HG03457 (cell line): Measurements from ENCODE around the gene RALGAPA2.

Source experiments
- ATAC-seq: cut with Tn5 transposase; IDR thresholded peaks from one replicate; pipeline ENCODE4 v1.9.1; 2021; ENCODE audit warnings: moderate number of reproducible peaks; ENCODE audit not compliant: unreplicated experiment

RALGAPA2 gene

DNA sequence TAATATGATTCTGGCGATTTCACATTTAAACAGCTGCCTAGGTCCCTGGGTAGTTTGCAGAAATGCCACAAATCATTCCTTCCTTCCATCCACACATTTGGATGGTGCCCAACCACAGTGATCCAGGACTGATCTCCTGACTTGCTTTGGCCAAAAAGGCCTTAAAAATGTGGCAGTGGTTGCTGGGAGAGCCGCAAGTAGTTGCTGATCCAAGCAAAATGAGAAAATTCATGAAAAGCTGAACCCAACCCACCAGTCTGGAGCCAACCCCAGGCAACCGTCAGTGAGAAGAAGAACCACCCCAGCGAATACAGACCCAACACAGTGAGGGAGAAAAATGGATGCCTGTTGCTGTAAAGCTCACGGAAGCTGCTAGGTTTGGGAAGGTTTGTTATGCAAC, 25.1 kb downstream of the RALGAPA2 start:
- ATAC-seq, result no peak

DNA sequence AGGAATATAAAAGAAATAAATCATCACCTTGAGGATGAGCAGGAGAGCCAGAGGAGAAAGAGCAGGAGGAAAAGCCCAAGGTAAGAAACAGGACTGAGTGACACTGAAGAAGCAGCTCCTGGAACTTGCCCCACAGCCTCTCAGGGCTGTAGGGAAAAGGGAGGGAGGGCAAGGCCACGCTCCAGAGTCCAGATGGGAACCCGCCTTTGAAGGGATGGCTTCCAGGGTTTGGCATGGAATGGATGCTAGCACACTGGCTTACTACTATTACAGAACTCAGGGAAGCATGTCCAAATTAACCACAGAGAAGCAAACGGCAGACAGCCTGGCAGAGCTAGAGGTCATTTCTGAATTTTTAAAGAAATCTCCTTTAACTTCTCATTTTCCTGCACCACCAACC, 26.8 kb downstream of the RALGAPA2 start:
- no peak for ATAC-seq

DNA sequence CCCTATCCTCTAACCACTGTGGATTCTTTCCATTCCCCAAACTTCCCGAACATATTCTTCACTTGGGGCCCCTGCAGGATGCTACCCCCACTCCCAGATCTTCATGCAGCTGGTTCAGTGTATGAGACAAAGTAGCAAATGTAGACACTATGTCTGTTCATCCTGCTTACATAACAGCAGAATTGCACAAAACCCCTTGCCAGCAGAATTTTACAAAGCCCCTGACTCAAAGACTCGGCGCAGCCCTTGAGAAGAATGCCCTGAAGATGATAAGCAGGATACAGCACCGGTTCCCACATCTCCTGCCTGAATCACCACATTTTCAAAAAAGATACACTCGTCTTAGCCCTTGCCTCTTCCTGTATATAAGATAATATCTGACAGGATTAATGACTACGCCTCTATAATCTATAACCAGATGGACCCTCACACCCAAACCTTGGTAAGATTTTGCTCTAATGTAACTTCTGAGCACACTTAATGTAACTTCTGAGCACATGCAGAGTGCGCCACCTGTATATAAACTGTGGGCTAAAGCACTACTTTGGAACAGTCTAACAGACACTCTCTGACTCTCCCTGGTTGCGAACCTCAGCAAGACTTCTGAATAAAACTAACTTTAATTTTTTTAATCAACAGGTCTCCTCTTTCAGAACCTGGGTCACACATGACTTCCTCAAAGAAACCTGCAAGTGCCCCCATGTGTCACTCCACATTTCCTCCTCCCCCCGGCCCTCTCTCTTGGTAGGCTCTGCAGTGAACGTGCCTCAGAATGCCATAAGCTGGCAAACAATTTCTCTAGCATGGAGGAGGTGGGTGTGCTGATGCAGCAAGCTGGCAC, 28.7 kb downstream of the RALGAPA2 start:
- no peak for ATAC-seq

DNA sequence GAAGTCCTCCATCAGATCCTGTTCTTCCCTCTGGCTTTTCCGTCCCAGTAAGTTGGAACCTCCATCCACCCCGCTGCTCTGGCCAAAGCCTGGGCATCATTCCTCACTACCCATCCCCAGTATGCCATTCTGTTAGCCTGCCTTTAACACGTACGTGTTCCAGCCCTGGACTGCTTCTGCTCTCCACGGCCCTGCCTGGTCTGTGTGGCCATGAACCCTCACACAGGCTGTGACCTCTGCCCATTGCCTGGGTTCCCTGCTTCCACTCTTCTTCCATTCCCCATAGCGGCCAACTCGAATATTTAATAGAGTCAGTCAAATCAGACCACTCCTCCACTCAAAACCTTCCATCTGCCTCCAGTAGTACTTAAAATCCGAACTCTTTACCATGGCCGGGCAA, 29.4 kb downstream of the RALGAPA2 start:
- ATAC-seq, result no peak

DNA sequence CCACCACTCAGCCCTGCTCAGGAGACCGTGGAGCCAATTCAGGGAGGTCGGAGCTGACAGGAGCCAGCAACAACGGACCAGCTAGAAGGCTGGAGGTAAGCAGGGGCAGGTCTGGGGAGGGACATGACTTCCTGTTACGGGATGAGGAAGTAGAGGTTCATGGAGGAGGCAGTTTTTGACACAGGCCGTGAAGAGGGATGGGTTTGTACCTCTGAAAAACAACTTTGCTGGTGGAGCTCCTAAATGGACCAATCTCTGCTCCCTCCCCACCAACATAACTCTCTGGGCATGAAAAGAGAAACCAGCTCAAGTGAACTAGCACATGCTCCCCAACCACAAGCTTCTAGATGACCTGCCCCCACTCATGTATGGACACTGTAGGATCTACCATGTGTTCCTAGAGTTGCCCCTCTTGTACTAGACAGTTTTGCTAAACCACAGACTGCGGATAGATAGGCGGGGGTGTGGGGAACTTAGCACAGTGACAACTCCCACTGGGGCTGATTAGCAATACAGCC, 31.4 kb downstream of the RALGAPA2 start:
- no peak for ATAC-seq

DNA sequence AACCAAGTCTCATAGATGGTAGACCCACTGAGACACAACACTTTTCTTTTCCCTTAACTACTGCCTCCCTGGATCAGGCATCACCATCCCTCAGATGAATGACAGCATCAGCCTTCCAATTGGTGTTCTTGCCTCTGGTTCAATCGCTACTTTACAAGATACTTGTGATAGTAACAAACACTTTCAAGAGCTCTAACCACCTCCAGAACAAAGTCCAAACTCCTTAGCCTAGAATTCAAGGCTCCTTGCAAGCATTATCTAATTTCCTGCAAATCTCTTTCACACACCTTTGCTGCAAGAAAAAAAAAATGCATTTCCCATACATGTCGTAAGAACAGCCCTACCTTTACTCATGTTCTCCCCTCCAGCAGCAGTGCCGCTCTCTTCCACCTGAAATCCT, 33.1 kb downstream of the RALGAPA2 start:
- ATAC-seq, result no peak

DNA sequence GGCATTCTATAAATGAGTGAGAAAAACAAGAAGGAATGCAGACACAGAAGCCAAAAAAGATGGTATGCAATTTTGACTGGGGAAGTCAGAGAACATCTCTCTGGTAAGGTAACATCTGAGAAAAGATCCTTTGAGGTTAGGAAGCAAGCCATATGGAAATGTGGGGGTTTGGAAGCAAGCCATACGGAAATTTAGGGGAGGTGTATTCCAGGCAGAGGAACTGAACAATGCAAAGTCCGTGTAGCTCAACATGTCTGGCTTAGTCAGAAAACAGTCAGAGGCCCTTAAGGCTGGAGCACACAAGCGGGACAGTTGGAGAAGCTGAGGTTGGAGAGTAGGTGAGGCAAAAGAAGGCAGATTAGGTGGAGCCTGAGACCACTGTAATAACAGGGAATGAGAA, 35.3 kb downstream of the RALGAPA2 start:
- no peak for ATAC-seq

DNA sequence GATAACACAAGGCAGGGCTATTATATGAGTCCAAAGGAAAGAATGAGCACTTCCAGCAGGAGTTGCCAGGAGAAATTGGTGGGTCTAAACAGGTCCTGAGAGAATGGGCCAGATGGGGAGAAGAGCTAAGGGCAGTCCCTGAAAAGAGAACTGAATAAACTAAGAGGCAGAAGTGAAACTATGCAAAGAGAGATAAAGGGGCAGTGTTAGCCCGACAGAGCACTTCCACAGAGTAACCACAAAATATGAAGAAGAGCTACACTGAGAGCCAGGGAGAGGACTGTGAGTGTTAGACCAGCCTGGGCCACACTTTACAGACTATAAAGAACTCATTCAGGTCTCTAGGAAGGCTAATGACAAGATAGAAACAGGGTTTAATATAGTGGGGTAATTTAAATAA, 43.8 kb downstream of the RALGAPA2 start:
- ATAC-seq, result peak; percentile 96

DNA sequence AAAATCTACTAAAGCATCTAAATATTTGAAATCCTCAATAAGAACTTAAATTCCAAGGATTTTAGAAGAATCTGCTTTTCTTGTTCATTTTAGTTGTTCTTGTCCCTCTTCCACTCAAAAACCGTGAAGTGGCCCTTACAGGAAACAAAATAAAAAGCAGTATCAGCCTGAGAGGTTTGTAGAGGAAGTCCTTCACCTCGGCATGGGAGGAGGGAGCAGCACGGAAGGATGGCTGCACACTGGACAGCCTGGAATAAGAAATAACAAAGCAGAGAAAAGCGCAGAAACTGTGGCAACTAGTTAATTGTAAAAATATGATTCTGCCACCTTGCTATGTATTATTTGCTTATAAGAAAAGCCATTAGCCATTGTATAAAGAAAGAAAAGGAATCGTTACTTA, 46.1 kb downstream of the RALGAPA2 start:
- ATAC-seq, result no peak

DNA sequence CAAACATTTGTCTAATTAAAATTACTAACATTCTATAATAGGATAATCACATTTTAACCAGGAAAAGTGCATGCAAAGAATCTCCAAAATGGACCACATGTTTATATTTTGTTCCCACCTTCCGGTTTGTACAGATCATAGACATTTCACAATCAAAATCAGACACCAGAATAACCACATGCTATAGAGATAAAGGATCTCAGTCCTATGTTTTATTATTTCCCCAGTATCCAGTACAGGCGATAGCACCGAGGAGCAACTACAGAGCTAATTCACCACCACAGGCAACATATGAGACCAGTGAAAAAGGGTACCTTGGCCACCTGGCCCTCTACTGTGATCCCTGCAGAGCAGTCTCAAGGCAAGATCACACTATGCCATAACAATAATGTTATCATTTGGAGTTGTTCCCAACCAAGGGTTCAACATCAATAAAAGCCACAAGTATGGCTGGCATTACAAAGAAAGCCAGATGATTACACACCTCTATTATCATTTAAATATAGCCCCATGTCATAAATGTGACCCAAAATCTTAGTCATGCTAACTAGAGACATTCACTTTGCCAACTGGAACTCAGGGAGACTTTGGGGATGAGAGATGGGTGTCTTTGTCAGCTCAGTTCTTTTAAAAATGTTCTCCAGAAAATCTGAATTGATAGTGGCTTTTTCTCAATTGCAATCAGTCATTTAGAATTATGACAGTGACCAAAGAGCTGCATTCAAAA, 46.7 kb downstream of the RALGAPA2 start:
- ATAC-seq, result no peak

DNA sequence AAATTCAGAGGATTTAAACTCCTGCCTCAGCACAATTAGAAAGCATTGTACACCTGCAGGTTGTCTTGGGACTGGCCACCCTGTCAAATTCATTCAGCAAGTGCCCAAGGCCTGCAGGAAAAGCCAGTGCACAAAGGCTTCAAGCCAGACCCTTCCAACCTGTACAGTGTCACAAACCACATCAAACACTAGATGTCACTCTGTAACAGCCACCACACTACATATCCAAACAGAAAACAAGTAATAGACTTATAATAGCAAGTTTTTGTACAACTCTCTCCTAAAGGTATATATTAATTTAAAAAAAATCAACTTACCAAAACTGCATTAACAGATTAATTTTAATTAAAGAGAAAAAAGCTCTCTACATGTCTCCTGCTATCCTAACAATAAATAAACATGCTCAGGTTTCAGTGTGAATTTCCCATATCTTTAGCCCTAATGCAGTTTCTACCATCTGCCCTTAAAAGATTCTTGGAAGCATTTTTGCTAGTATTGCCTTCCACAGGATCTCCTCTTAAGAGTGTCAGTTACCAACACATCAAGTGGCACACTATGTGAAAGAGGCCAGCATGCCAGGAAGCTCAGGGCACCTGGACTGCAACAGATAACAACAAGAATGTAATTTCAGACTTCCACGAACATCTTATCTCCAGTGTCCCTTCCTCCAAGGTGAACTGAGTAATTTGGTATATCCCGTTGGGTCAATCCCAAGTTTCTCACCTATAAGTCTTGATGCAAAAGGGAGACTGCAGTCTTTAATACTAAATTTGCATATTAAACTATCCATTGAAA, 47.5 kb downstream of the RALGAPA2 start:
- no peak for ATAC-seq

DNA sequence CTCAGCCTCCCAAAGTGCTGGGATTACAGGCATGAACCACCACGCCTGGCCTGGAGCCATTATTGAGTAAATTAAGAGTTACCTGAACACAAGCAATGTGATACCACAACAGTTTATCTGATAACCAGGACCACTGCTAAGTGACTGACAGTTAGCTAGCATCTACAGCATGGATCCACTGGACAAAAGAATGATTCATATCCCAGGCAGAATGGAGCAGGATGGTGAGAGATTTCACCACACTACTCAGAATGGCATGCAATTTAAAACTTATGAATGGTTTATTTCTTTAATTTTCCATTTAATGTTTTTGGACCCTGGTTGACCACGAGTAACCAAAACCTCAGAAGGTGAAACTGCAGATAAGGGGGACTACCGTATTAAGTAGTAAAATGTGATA, 48.6 kb downstream of the RALGAPA2 start:
- ATAC-seq, result no peak

DNA sequence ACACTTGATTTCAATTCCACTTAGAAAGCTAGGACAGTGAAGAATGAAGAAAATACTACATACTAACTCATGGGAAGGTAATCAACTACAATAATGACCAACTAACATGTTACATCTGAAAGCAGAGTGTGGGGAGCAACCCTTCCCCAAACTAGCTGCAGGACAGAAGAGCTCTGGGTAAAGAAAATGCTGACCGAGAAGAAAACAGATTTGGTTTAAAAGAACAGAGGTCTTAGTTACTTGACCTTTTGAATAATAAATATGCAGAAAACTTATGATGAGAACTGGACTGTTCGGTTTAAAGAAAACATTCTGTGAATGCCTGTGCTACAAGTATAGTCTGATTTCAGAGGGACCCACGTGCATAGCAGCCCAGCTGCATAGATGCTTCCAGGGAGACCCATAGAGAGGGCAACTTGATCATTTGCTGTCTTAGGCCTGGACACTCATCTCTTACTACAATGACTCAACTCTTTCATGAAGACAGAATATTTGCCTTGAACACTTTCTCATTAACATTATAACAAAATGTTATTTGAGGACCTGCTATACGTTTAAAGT, 53.5 kb downstream of the RALGAPA2 start:
- no peak for ATAC-seq

DNA sequence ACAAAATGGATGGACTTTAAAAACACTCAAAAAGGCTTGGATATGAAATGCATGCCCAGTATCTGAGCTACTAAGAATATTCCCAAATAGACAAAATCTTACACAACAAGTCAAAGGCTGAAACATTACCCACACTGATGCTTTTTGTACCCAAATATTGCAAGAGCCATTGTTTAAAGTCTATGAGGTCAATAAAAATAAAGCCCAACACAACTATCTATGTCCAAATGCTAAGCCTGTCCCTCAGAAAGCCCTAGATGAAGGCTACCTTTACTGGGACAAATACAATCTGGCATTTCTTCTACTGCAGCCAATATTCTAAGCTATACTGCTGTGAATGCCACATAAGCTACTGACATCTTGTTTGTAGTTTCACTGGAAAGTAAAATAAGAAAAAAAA, 54.3 kb downstream of the RALGAPA2 start:
- no peak for ATAC-seq

DNA sequence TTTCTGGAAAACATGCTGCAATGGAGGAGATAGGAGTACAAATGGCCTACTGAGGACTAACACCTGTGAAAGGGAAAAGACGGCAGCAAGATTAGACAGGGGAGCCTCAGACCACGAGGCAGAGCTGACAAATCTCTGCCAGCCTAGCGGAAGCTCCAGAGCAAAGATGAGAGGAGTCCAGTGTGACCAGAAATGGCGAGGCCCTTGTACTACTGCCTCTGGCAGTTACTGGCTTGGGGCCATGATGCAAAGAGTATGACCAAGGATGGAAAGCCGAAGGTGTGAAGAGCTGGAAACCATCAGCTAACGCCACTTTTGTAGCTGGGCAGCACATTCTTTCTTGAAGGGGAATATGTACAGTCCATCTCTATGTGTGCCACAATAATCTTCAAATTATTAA, 55.4 kb downstream of the RALGAPA2 start:
- no peak for ATAC-seq

DNA sequence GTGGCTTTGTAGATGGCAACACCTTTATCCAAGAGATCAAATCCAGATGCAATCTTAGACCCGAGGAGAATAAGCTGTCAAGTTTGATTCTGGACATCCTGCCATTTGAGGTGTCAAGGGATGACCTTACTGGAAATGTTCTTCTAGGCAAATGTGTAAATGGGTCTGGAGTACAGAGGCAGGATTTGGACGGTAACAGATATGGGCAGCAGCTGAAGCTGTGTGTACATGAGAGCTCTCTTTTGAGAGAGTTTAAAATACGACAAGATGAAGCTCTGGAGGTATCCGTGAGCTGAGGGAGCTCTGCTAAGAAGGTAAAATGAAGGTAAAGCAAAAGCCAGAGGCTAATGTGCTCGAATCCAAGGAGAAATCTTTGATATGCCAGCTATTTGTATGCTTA, 56.6 kb downstream of the RALGAPA2 start:
- no peak for ATAC-seq

DNA sequence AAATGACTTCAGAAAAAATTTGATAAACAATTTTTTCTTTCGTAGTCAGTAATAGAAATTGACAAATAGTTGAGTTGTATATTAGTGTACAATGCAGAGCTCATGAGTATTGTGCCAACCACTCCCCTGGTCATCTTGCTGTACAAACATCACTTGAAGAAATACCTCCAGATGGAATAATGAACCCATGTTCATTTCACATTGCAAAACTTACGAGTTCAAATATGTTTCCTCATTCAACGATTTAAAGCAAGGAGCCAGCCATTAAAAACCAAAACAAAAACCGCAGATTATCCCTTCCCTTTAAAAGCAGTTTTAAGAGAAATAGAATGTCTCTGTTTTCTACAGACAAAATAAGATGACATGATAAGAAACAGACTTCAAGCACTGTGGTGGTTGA, 62.5 kb downstream of the RALGAPA2 start:
- no peak for ATAC-seq

DNA sequence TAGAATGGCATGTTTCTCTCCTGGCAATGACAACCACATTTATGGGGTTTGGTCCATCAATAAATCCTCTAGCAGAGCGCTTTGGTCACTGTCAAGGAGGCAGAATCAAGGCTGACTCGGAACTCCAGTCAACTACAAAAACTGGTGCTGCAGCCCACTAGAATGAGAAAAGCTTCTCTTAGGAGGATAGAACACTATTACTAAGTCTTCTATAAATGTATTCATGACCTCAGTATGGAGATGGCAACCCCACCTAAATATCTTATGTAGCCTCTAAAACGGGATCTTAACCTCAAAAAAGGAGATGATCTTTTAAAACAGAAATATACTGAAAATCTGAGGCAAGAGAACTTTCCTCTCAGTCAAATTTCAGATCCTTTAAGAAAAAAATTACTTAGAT, 68.5 kb downstream of the RALGAPA2 start:
- ATAC-seq, result no peak

DNA sequence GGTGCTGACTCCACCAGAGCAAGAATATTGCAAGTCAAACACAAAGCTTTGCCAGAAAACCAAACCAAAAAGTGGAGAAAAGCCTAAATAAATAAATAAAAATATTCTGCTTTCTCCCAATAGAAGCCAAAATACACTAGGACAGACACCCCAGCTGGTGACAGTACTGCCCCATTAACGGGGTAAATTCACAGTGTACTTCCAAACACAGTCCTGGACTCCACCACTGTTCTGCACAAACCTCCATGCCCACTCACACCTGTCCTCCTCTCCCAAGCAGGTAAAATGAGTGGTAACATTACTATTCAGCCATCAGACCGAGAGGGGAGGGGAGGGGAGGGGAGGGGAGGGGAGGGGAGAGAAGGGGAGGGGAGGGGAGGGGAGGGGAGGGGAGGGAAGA, 70.7 kb downstream of the RALGAPA2 start:
- ATAC-seq, result no peak

DNA sequence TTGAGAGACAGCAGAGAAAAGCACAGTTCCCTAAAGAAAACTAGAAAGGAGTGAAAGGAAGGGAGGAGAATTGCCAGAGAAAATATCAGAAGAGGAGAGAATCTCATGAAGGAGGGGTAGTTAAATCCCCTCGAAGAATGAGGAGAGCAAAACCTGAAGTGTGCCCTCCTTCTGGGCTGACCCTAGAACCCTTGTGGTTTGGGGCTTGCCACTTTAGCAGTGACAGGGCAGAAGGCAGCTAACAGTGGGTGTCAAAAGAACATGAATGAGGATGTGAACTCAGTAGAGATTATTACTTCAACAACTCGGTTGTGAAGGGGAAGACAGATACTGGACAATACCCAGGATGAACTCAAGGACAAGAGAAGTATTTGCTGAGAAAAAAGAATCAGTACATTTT, 73.6 kb downstream of the RALGAPA2 start:
- no peak for ATAC-seq
